ENCODE data around the gene MALT1.
"Not testable (repeated sequence)": the region's sequence is repeated elsewhere in the genome, so short reads cannot be mapped to it uniquely, and the experiment has no call there.

The MALT1 gene

DNA sequence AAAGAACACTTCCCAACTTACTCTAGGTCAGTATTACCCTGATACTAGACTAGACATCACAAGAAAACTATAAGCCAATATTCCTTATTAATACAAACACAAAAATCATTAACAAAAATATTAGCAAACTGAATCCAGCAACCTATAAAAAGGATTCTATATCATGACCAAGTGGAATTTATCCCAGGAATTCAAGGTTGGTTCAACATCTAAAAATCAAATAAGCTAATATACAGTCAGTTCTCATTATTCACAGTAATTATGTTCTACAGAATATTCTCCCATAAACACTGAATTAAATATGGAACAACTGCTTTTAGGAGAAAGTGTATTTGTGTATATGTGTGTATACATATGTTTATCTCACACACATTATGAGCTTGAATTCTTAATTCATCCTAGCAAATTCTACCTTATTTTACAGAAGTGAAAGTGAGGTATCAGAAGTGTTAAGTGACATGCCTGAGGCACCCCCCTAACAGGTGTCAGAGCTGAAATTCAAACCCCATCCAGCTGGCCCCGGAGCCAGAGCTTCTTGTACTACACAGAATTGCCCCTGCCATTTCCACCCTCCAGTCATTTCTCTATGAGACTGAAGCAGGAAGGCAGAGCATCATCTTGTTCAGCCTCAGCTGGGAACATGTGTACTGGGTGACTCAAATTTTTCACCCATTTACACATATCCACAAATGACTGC is 77.8 kb downstream of the MALT1 start:
- DNase-seq = no peak

GRCh38 chr18:58753976-58754375 is 82.7 kb downstream of the MALT1 start:
- no peak for DNase-seq

GRCh38 chr18:58754544-58755068 is 83.3 kb downstream of the MALT1 start:
- DNase-seq = no peak

DNA sequence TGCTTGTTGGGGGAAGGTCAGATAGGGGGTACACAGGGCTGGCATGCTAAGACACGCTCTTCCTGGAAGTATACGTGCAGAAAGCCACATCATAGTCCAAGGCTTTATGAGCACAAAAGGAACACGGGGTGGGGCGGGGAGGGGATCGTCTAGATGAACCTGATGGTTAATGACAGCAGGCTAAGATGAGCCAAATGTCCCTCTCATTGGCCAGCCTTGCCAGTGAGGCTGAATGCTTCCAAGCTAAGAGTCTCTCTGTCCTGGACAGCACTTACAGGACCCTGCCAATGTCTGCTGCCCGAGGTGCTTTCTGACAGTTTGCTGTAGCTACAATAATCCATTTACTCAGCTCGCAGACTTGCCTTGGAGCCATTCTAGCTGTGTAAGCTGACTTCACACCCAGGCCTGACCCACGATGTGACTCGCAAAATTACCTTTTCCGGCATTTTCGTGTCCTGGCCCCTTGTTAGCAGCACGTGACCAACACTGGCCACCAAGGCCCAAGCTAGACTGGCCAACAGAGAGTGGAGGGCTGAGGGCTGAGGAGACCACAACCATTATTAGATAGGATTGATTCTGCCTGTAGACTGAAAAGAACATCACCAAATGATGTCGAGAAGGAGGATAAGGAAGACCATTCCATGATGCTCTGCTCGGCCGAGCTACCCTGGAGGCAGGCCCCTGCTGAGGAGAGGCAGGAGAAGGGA is 84.2 kb downstream of the MALT1 start:
- no peak for DNase-seq

DNA sequence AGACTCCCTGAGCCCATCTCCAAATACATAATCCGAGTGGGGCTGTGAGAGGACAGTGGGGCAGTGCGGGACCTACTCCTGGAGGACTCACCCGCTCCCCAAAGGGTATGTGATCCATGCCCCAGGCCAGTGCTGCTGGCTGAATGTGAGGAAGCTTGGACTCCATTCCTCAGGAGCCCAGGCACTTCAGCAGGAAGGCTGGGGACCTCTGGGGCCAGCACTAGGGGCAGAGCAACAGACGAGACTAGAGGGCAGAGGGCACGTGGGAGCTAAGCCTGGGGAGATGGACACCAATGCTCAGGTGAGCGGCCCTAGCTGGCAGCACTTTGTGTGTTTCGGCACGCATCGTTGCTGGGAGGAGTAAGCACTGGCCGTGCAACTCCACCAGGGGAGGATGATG is 84.9 kb downstream of the MALT1 start:
- DNase-seq = no peak

DNA sequence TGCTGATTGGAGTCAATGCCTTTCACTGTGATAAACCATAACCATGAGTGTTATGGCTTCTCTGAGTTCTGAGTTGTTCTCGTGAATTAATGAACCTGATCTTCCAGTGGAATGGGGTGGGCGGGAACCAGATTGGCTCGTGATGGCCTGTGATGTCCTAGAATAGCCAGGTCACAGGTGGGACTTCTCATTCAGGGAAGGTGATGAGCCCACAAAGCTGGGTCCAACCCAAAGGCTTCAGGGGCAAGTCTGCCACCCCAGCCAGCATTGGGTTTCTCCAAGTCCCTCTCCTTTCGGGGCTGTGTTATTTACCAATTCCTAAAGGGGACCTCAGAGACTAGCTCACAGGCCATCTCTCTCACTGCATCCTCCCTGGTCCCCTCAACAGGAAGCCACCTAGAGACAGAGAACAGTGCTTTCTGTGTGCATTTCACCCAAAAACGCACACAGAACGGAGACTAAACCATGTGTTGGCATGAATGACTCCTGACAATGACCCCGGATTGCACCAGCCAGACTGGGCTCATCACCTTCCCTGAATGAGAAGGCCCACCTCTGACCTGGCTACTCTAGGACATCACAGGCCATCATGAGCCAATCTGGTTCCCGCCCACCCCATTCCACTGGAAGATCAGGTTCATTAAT is 85.5 kb downstream of the MALT1 start:
- no peak for DNase-seq

GRCh38 chr18:58757351-58757750 is 86.1 kb downstream of the MALT1 start:
- DNase-seq = not testable (repeated sequence)

DNA sequence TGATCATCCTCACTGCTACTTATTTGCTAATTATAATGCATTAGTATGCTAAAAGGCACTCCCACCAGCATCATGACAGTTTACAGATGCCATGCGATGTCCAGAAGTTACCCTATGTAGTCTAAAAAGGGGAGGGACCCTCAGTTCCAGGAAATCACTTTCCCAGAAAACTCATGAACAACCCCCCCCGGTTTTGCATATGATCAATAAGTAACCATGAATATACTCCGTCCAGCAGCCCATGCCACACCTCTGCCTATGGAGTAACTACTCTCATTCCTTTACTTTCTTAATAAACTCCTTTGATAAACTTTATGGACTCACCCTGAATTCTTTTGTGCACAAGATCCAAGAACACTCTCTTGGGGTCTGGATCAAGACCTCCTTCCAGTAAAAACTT is 86.8 kb downstream of the MALT1 start:
- no peak for DNase-seq

- no peak for DNase-seq
Measured at GRCh38 chr18:58758606-58759005, 87.3 kb downstream of the MALT1 start.

DNA sequence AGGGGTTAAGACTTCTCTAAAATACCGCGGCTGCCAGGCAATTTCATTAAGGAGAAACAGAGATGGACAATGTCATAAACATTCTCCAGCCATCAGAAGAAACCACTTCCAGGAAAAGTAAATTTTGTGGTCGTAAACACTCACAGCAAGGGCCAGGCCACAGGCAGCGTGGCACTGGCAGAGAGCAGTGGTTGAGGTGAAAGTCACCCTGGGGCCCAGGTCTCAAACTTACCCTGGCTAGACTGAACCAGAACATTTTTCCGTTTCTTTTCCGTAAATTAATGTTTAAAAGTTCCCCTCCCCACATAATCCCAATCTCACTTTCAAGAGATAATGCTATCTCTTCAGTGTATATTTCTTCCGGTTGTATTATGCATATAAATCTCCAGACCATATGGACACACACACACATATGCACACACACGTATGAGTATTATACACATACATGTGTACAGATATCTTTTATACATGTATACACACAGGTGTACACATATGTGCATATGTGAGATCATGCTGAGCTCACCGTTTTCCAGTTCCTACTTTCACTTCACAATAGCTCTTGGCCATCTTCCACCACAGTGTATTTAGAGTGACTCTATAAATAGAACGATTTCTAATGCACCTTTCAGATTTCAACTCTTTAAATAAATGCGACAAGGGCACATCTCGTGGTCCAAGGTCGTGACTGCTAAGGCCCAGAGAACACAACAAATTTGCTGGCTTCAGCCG is 90.1 kb downstream of the MALT1 start:
- DNase-seq = peak; percentile 35

GRCh38 chr18:58761970-58762780 is 90.9 kb downstream of the MALT1 start:
- no peak for DNase-seq

GRCh38 chr18:58762781-58763171 is 91.5 kb downstream of the MALT1 start:
- DNase-seq = no peak

DNA sequence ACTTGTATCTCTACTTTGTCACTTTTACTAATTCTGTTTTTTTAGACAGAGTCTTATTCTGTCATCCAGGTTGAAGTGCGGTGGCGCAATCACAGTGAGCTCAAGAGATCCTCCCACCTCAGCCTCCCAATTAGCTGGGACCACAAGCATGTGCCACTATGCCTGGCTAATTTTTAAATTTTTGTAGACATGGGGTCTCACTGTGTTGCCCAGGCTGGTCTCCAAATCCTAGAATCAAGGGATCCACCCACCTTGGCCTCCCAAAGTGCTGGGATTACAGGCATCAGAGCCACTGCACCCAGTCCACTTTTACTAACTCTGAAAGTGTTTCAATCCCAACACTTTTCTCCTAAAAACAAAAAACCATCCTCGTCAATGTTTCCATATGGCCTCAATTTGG is 94.9 kb downstream of the MALT1 start:
- DNase-seq = no peak

GRCh38 chr18:58766946-58767345 is 95.7 kb downstream of the MALT1 start:
- DNase-seq = no peak

GRCh38 chr18:58768293-58768974 is 97.2 kb downstream of the MALT1 start:
- peak; percentile 80 for DNase-seq

- DNase-seq = no peak
Measured at GRCh38 chr18:58769321-58769720, 98.1 kb downstream of the MALT1 start.

DNA sequence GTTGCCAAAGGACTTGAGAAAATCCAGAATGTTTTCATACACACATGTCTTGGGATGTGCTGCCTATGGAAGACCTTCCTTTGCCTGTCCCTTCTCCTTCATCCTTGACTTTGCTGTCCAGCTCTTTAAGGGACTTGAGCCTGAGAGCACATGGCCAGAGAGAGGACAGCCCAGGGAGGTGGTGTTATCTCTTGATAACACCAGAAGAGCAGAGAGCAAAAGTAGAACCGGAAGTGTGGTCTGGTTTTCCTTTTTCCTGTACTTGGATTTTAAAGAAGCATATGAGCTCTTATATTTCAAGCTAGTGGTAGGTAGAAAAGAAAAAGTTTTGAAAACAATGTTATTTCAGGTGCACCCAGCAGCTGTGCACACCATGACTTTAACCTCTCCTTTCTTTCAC is 99.3 kb downstream of the MALT1 start:
- DNase-seq = no peak

DNA sequence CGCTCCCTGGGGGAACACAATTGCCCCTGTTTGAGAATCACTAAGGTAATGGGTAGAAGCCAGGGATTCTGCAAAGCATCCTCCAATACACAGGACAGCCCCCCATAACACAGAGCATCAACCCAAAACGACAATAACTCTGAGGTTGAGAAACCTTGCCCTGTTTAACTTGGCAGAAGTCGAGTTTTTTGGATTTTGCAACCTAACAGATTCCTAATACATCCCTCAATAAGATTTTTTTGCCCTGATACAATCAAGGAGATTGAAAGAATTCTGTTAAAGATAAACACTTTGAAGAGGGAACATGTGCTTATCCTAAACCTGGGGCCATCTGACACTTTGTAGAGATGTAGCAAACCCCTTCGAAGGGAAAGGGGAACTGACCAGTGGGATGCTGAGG is 100.9 kb downstream of the MALT1 start:
- DNase-seq = no peak

DNA sequence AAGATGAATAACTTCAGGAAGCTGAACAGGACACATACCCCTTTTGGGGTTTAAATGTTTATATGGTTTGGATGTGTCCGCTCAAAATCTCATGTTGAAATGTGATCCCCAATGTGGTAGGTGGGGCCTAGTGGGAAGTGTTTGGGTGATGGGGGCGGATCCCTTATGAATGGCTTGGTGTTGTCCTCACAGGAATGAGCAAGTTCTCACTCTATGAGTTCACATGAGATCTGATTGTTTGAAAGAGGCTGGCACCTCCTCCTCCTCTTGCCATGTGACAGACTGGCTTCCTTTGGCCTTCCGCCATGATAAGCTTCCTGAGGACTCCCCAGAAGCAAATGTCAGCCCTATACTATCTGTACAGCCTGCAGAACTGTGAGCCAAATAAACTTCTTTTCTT is 104.8 kb downstream of the MALT1 start:
- no peak for DNase-seq

DNA sequence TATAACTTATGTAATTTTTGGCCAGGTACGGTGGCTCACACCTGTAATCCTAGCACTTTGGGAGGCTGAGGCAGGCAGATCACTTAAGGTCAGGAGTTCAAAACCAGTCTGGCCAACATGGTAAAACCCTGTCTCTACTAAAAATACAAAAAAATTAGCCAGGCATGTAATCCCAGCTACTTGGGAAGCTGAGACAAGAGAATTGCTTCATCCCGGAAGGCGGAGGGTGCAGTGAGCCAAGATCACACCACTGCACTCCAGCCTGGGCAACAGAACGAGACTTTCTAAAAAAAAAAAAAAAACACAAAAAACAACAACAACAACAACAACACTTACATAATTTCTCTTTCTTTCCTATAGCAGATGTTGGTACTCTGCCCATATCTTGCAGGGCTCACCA is 105.3 kb downstream of the MALT1 start:
- DNase-seq = not testable (repeated sequence)

DNA sequence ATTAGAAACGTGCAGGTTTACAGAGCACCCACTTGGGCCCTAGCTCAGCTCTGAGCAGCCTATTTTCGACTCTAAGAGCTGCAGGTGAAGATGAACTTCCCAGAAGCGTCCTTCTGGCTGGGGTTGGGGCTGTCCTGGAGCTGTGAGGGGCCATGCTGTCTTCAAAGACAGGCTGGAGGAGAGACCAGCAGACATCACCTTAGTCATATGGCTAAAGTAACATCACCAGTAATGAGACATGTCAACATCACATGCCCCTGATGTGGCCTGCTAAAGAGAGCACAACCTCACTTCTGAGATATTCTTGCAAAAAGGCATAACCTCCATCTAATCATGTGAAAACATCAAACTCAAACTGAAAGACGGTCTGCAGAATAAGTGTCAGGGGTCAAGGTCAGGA is 106.2 kb downstream of the MALT1 start:
- DNase-seq = no peak

DNA sequence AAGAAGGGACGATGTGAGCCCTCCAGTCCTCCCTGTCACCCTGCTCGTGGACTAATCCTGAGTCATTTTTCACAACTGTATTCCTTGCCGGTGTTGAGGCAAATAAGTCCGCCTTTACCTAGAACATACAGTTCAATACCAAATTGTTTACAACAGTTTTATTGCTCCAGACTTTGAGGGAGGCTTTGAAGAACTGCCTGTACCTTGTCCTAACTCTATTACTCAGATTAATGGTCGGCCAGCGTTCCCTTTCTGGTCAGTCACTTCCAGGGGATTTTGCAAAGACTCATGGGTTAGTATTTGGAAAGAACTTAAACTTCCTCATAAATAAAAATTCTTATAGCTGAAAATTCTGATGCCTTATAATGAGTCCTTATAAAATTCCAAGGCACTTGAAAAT is 108.3 kb downstream of the MALT1 start:
- DNase-seq = no peak

All from activated CD4-positive, alpha-beta T cell treated with anti-CD3 and anti-CD28 coated beads, Interleukin-10, Interleukin-2, amounts not matched to agents 100 ng/mL and 50 ng/mL, durations not matched to agents 16 hours and 8 hours (primary cell).